GM20431 (cell line): Measurements from ENCODE around the gene XPR1.

Source experiments
- in situ Hi-C: fragments of 300-500 bp; cut with MseI, MboI; formaldehyde crosslinking; loops from one replicate; pipeline ENCODE4 v1.15.0; 2020; ENCODE audit warnings: low sequenced_read_pairs; ENCODE audit not compliant: unreplicated experiment

The XPR1 gene

GRCh38 chr1:180902541-180902940 is 270.7 kb downstream of the XPR1 start:
- in situ Hi-C loops: no loop called here

GRCh38 chr1:180905927-180906326 is 274.1 kb downstream of the XPR1 start:
- in situ Hi-C loops: no loop called here

- in situ Hi-C loops: no loop called here
These were observed 274.7 kb downstream of the XPR1 start for GRCh38 chr1:180906511-180906910.

GRCh38 chr1:180907313-180908055 is 275.7 kb downstream of the XPR1 start:
- in situ Hi-C loops: no loop called here

GRCh38 chr1:180908074-180908765 is 276.4 kb downstream of the XPR1 start:
- in situ Hi-C loops: no loop called here

GRCh38 chr1:180909005-180909414 is 277.2 kb downstream of the XPR1 start:
- in situ Hi-C loops: no loop called here

- in situ Hi-C loops: no loop called here
These were observed 277.7 kb downstream of the XPR1 start for GRCh38 chr1:180909462-180909976.

GRCh38 chr1:180911640-180912191 is 279.9 kb downstream of the XPR1 start:
- in situ Hi-C loops: no loop called here

- in situ Hi-C loops: no loop called here
These were observed 280.5 kb downstream of the XPR1 start for GRCh38 chr1:180912211-180912800.

GRCh38 chr1:180912801-180913565 is 281.2 kb downstream of the XPR1 start, which contains the start of gene KIAA1614:
TSS of gene KIAA1614 (plus strand) at chr1:180912897. CDS start at chr1:180913244, 347 bp downstream.
- in situ Hi-C loops: no loop called here

GRCh38 chr1:180915426-180915965 is 283.7 kb downstream of the XPR1 start:
- in situ Hi-C loops: no loop called here

GRCh38 chr1:180916012-180916770 is 284.4 kb downstream of the XPR1 start:
- in situ Hi-C loops: no loop called here

GRCh38 chr1:180916771-180917170 is 284.9 kb downstream of the XPR1 start:
- in situ Hi-C loops: no loop called here

GRCh38 chr1:180917306-180918065 is 285.7 kb downstream of the XPR1 start:
- in situ Hi-C loops: no loop called here

- in situ Hi-C loops: no loop called here
These were observed 286.7 kb downstream of the XPR1 start for GRCh38 chr1:180918519-180918918.

GRCh38 chr1:180919183-180919700 is 287.4 kb downstream of the XPR1 start:
- in situ Hi-C loops: no loop called here

- in situ Hi-C loops: no loop called here
These were observed 288.4 kb downstream of the XPR1 start for GRCh38 chr1:180920193-180920592.

- in situ Hi-C loops: no loop called here
These were observed 288.9 kb downstream of the XPR1 start for GRCh38 chr1:180920702-180921101.
